DND-41 (cell line): Measurements from ENCODE around the gene CDH2.

Source experiments
- EZH2 ChIP-seq: IDR thresholded peaks from 3 replicates; pipeline ENCODE4 v1.6.1; 2012; ENCODE audit warnings: borderline replicate concordance, low read depth, mild to moderate bottlenecking, moderate library complexity, low read length, inconsistent platforms; ENCODE audit not compliant: severe bottlenecking
- TF ChIP-seq, protein P1 (sequence below): IDR thresholded peaks from 2 replicates; pipeline ENCODE4 v1.5.1; 2012; ENCODE audit warnings: borderline replicate concordance, low read length, moderate library complexity, mild to moderate bottlenecking; ENCODE audit not compliant: poor library complexity, severe bottlenecking; ENCODE audit errors: extremely low read depth

DNA sequence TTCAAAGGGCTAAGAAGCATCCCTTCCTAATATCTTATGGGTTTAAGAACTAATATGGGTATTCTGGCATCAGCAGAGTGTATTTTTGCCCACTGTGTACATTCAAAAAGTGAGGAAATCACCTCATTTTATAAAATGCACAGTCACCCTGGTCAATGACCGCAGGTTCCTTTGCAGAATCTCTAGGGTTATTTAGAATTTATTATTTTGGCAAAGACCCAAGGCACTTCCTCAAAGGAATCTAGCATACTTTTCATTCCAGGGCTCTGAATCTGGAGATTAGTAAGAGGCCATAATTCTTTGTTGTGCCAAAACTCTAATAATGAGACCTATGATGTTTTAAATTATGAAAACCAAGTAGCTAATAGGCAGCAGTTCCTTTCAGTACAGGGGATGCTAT, 27.2 kb upstream of the CDH2 start:
- TF ChIP-seq, protein P1, sequence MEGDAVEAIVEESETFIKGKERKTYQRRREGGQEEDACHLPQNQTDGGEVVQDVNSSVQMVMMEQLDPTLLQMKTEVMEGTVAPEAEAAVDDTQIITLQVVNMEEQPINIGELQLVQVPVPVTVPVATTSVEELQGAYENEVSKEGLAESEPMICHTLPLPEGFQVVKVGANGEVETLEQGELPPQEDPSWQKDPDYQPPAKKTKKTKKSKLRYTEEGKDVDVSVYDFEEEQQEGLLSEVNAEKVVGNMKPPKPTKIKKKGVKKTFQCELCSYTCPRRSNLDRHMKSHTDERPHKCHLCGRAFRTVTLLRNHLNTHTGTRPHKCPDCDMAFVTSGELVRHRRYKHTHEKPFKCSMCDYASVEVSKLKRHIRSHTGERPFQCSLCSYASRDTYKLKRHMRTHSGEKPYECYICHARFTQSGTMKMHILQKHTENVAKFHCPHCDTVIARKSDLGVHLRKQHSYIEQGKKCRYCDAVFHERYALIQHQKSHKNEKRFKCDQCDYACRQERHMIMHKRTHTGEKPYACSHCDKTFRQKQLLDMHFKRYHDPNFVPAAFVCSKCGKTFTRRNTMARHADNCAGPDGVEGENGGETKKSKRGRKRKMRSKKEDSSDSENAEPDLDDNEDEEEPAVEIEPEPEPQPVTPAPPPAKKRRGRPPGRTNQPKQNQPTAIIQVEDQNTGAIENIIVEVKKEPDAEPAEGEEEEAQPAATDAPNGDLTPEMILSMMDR, result no peak
- TF ChIP-seq EZH2, result no peak
